Fibroblast of villous mesenchyme (primary cell): Measurements from ENCODE around the gene SYTL5. TPM values are rescaled to one million over a fixed set of nuclear protein-coding genes. Genes with fewer than 3 reads are reported as not detected.

Experiments
- DNase-seq: peaks from one replicate; pipeline ENCODE4 v3.0.0-alpha.2; 2010; ENCODE audit warnings: low read depth
- H3K4me3 ChIP-seq: 2 replicates; pipeline ENCODE4 v1.5.1; 2011; ENCODE audit warnings: low read depth, mild to moderate bottlenecking, low read length
- CTCF ChIP-seq: IDR thresholded peaks from 2 replicates; pipeline ENCODE4 v1.5.1; 2012; ENCODE audit warnings: low read depth, mild to moderate bottlenecking, low read length; ENCODE audit not compliant: insufficient read depth
- total RNA-seq: library from RNA; depleted of rRNA; stranded (reverse); fragments of >200 nt; gene quantifications from 2 replicates; pipeline ENCODE4 v1.2.3, GENCODE V29; 2012

Gene SYTL5
- 10.4 and 21.9 TPM in 2 replicates for total RNA-seq

GRCh38 chrX:38006291-38006690, at the start of gene SYTL5:
SYTL5 (plus strand) TSS chrX:38006553; CDS start chrX:38033890, 27,337 bp downstream.
- DNase-seq: peak; percentile 21
- no peak for TF ChIP-seq CTCF

GRCh38 chrX:37958525-37959211, 47.7 kb upstream of the SYTL5 start:
- peak; percentile 30 for DNase-seq
- no peak for TF ChIP-seq CTCF
- no peak overlapping the region for H3K4me3 ChIP-seq

More at GRCh38 chrX:38006291-38006690, at the start of gene SYTL5:
- H3K4me3 ChIP-seq: no peak within 1 kb of the TSS

GRCh38 chrX:37959212-37960021, 46.9 kb upstream of the SYTL5 start:
- DNase-seq: no peak
- H3K4me3 ChIP-seq: no peak overlapping the region
- TF ChIP-seq CTCF: no peak

GRCh38 chrX:37961118-37961517, 45.2 kb upstream of the SYTL5 start:
- no peak overlapping the region for H3K4me3 ChIP-seq
- no peak for DNase-seq
- TF ChIP-seq CTCF: no peak

GRCh38 chrX:37967714-37968113, 38.6 kb upstream of the SYTL5 start:
- DNase-seq: no peak
- no peak overlapping the region for H3K4me3 ChIP-seq
- TF ChIP-seq CTCF: no peak

GRCh38 chrX:37975421-37975820, 30.9 kb upstream of the SYTL5 start:
- H3K4me3 ChIP-seq: no peak overlapping the region
- TF ChIP-seq CTCF: no peak
- DNase-seq: no peak

- no peak overlapping the region for H3K4me3 ChIP-seq
- DNase-seq: peak; percentile 85
- TF ChIP-seq CTCF: no peak
Measured at GRCh38 chrX:37976153-37976552, 30.2 kb upstream of the SYTL5 start.
